Neural progenitor cell (in vitro differentiated cells): Measurements from ENCODE around the gene RPUSD1. TPM values are rescaled to one million over a fixed set of nuclear protein-coding genes. Genes with fewer than 3 reads are reported as not detected.
A peak's percentile ranks its signal among the peaks of the same experiment; 100 is the strongest.

ENCODE experiments used
- DNase-seq: peaks from one replicate; pipeline ENCODE4 v3.0.0-alpha.2; 2016; ENCODE audit warnings: low spot score
- H2AFZ ChIP-seq: fragments of 200-600 bp; sonication (generic); replicated peaks from 2 replicates; pipeline ENCODE4 v1.6.1; 2016; ENCODE audit warnings: antibody characterized with exemption
- H3F3A ChIP-seq: fragments of 200-600 bp; sonication (generic); 2 replicates; pipeline ENCODE4 v1.6.1; 2016; ENCODE audit warnings: antibody characterized with exemption, low read depth
- H3K27ac ChIP-seq: fragments of 200-600 bp; sonication (generic); 2 replicates; pipeline ENCODE4 v1.5.1; 2016; ENCODE audit warnings: mild to moderate bottlenecking
- H3K27me3 ChIP-seq: fragments of 200-600 bp; sonication (generic); 2 replicates; pipeline ENCODE4 v1.6.1; 2016; ENCODE audit warnings: mild to moderate bottlenecking, moderate library complexity
- H3K36me3 ChIP-seq: fragments of 200-600 bp; sonication (generic); 2 replicates; pipeline ENCODE4 v1.5.1; 2016
- H3K4me1 ChIP-seq: fragments of 200-600 bp; sonication (generic); 2 replicates; pipeline ENCODE4 v1.6.1; 2016; ENCODE audit warnings: mixed run types
- H3K4me2 ChIP-seq: fragments of 200-600 bp; sonication (generic); 2 replicates; pipeline ENCODE4 v1.6.1; 2016
- H3K4me3 ChIP-seq: fragments of 200-600 bp; sonication (generic); 2 replicates; pipeline ENCODE4 v1.5.1; 2016
- H3K79me2 ChIP-seq: fragments of 200-600 bp; sonication (generic); 2 replicates; pipeline ENCODE4 v1.6.1; 2016; ENCODE audit warnings: low read depth
- H3K9ac ChIP-seq: fragments of 200-600 bp; sonication (generic); 2 replicates; pipeline ENCODE4 v1.6.1; 2016
- H3K9me3 ChIP-seq: fragments of 200-600 bp; sonication (generic); 2 replicates; pipeline ENCODE4 v1.5.1; 2016; ENCODE audit warnings: low read depth
- H4K20me1 ChIP-seq: fragments of 200-600 bp; sonication (generic); 2 replicates; pipeline ENCODE4 v1.6.1; 2016; ENCODE audit warnings: low read depth
- H3K27ac Mint-ChIP-seq: 3 replicates; pipeline ENCODE4 v1.8.0; 2021; ENCODE audit warnings: mixed read lengths
- H3K27me3 Mint-ChIP-seq: 2 replicates; pipeline ENCODE4 v1.8.0; 2022; ENCODE audit warnings: low read depth, mild to moderate bottlenecking, inconsistent platforms, moderate library complexity, mixed read lengths; ENCODE audit not compliant: insufficient read depth
- H3K36me3 Mint-ChIP-seq: 3 replicates; pipeline ENCODE4 v1.8.0; 2021; ENCODE audit warnings: mixed read lengths
- H3K4me1 Mint-ChIP-seq: 3 replicates; pipeline ENCODE4 v1.8.0; 2021; ENCODE audit warnings: mixed read lengths
- H3K4me3 Mint-ChIP-seq: 3 replicates; pipeline ENCODE4 v1.8.0; 2021; ENCODE audit warnings: mild to moderate bottlenecking, moderate library complexity, mixed read lengths
- H3K9me3 Mint-ChIP-seq: 3 replicates; pipeline ENCODE4 v1.8.0; 2020; ENCODE audit warnings: mixed read lengths
- EZH2 ChIP-seq: fragments of 200-600 bp; sonication (generic); IDR thresholded peaks from 2 replicates; pipeline ENCODE4 v1.6.1; 2017; ENCODE audit warnings: antibody characterized with exemption, mild to moderate bottlenecking, moderate library complexity
- EZH2phosphoT487 ChIP-seq: fragments of 200-600 bp; sonication (generic); IDR thresholded peaks from 2 replicates; pipeline ENCODE4 v1.6.1; 2017; ENCODE audit warnings: antibody characterized with exemption
- total RNA-seq: library from RNA; depleted of rRNA; stranded (reverse); fragments of >200 nt; gene quantifications from 2 replicates; pipeline ENCODE4 v1.2.3, GENCODE V29; 2015; ENCODE audit warnings: low replicate concordance
- TF ChIP-seq, protein P1 (sequence below): fragments of 200-600 bp; sonication (generic); IDR thresholded peaks from 2 replicates; pipeline ENCODE4 v1.5.1; 2017; ENCODE audit warnings: antibody characterized with exemption, mild to moderate bottlenecking

Gene RPUSD1
- total RNA-seq, 1 donor from 2014 or later, result 5.6 TPM

GRCh38 chr16:833411-833810, 45.2 kb upstream of the RPUSD1 start:
- H3K36me3 ChIP-seq, result no peaks in the 10 kb centered on the region
- DNase-seq, result no peak
- Mint-ChIP-seq H3K4me3 (no peak overlapping the region), H3K27ac (no peak overlapping the region), H3K4me1 (no peaks in the 10 kb centered on the region), H3K36me3 (peaks cover 2% of the 10 kb centered on the region), H3K27me3 (peaks cover 2% of the 10 kb centered on the region), H3K9me3 (peaks cover 27% of the 10 kb centered on the region)
- no peak overlapping the region for H3K9ac ChIP-seq
- no peak overlapping the region for H3K4me3 ChIP-seq
- H3K79me2 ChIP-seq, result no peaks in the 10 kb centered on the region
- H2AFZ ChIP-seq, result no peak overlapping the region
- H4K20me1 ChIP-seq, result no peaks in the 10 kb centered on the region
- TF ChIP-seq, protein P1, sequence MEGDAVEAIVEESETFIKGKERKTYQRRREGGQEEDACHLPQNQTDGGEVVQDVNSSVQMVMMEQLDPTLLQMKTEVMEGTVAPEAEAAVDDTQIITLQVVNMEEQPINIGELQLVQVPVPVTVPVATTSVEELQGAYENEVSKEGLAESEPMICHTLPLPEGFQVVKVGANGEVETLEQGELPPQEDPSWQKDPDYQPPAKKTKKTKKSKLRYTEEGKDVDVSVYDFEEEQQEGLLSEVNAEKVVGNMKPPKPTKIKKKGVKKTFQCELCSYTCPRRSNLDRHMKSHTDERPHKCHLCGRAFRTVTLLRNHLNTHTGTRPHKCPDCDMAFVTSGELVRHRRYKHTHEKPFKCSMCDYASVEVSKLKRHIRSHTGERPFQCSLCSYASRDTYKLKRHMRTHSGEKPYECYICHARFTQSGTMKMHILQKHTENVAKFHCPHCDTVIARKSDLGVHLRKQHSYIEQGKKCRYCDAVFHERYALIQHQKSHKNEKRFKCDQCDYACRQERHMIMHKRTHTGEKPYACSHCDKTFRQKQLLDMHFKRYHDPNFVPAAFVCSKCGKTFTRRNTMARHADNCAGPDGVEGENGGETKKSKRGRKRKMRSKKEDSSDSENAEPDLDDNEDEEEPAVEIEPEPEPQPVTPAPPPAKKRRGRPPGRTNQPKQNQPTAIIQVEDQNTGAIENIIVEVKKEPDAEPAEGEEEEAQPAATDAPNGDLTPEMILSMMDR, result no peak
- no peak for TF ChIP-seq EZH2
- no peak for TF ChIP-seq EZH2phosphoT487
- no peak overlapping the region for H3K27ac ChIP-seq
- no peaks in the 10 kb centered on the region for H3F3A ChIP-seq
- no peaks in the 10 kb centered on the region for H3K27me3 ChIP-seq
- H3K4me2 ChIP-seq, result no peak overlapping the region
- H3K9me3 ChIP-seq, result no peaks in the 10 kb centered on the region
- no peaks in the 10 kb centered on the region for H3K4me1 ChIP-seq

DNA sequence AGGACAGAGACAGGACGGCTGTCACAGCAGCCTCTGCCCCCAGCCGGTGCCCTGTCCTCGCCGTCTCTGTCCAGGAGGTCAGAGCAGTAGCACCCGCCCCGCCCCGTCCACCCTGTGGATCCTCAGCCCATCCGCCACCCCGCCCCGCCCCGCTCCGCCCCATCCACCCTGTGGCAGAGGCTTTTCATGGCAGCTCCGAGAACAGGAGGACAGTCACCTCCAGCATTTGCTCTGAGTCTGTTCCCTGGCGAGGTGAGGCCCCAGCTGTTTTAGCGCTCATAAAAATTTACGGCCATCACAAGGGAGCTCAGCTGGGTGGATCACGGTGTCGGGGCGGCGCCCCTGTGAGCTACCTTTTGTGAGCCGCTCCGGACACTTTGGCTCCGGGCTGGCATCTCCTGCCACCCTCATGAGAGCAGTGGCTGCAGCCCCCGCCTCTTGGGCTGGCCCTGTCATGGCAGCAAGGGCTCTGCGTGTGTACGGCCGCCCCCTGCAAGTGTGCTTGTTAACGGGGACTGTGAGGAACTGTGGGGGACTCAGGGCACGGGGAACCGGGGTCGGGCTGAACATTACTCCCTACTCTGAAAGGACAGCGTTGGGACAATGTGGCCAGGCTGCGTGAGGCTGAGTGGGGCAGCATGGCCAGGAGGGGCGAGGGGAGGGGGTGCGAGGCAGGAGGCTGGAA, 44.6 kb upstream of the RPUSD1 start:
- no peaks in the 10 kb centered on the region for H3K4me1 ChIP-seq

DNA sequence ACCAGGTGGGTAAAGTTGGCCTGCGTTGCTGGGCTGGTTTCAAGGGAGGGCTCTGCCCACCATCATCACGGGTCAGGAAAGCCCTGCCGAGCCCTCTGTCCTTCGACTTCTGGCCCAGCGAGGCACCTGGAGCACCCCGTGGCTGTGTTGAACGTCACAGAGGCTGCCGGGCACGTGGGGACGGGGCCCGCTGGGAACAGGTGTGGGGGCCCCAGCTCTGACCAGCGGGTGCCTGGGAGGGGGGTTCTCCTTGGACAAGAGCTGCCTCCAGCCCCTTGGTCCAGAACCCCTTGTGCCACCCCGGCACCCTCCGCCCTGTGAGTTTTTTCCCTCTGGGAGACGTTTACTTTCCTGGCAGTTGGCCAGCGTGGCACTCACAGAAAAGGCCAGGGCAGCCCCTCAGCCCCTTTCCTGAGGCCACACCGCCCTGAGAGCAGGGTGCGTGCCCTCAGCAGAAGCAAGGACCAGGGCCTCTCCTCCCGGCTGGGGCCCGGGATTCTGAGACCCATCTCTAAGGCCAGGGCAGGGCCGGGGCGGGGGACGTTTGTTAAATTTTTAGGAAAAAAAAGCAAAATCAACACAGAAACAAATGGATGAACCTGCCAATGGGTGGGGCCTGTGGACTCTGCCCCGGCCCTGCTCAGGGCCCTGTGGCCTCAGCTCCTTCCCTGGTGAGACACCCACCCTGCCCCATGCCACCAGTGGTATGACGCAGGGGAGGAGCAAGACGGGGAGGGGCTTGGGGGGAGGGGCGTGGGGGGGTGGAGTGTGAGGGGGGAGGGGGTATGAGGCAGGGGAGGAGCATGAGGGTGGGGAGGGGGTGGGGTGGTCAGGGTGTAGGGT, 43.6 kb upstream of the RPUSD1 start:
- Mint-ChIP-seq H3K36me3 (peaks cover 2% of the 10 kb centered on the region), H3K27ac (no peak overlapping the region), H3K27me3 (peaks cover 2% of the 10 kb centered on the region), H3K9me3 (peaks cover 21% of the 10 kb centered on the region), H3K4me1 (no peaks in the 10 kb centered on the region), H3K4me3 (no peak overlapping the region)
- no peak for DNase-seq
- no peaks in the 10 kb centered on the region for H3K79me2 ChIP-seq
- no peaks in the 10 kb centered on the region for H3K36me3 ChIP-seq
- no peaks in the 10 kb centered on the region for H3K4me1 ChIP-seq
- H3K4me2 ChIP-seq, result no peak overlapping the region
- H2AFZ ChIP-seq, result no peak overlapping the region
- no peaks in the 10 kb centered on the region for H3F3A ChIP-seq
- no peak overlapping the region for H3K9ac ChIP-seq
- no peak overlapping the region for H3K27ac ChIP-seq
- no peaks in the 10 kb centered on the region for H4K20me1 ChIP-seq
- no peak overlapping the region for H3K4me3 ChIP-seq
- H3K9me3 ChIP-seq, result no peaks in the 10 kb centered on the region
- no peaks in the 10 kb centered on the region for H3K27me3 ChIP-seq
- TF ChIP-seq EZH2, result no peak
- TF ChIP-seq, protein P1, result no peak
- no peak for TF ChIP-seq EZH2phosphoT487

More for the DNA sequence above, 44.6 kb upstream of the RPUSD1 start:
- H3K79me2 ChIP-seq, result no peaks in the 10 kb centered on the region
- peaks cover 2% of the 10 kb centered on the region for H3K36me3 Mint-ChIP-seq
- DNase-seq, result no peak
- no peaks in the 10 kb centered on the region for H3K27me3 ChIP-seq
- no peaks in the 10 kb centered on the region for H3K4me1 Mint-ChIP-seq
- no peak overlapping the region for H3K4me2 ChIP-seq
- H3K9me3 ChIP-seq, result no peaks in the 10 kb centered on the region
- H3K4me3 Mint-ChIP-seq, result no peak overlapping the region
- no peak overlapping the region for H3K27ac ChIP-seq
- H3K36me3 ChIP-seq, result no peaks in the 10 kb centered on the region
- peaks cover 2% of the 10 kb centered on the region for H3K27me3 Mint-ChIP-seq
- TF ChIP-seq EZH2phosphoT487, result no peak
- TF ChIP-seq, protein P1, result no peak
- no peak for TF ChIP-seq EZH2
- peak overlapping the region; percentile 69 for H3K27ac Mint-ChIP-seq
- no peaks in the 10 kb centered on the region for H3F3A ChIP-seq
- H2AFZ ChIP-seq, result no peak overlapping the region
- H3K4me3 ChIP-seq, result no peak overlapping the region
- H4K20me1 ChIP-seq, result no peaks in the 10 kb centered on the region
- no peak overlapping the region for H3K9ac ChIP-seq
- H3K9me3 Mint-ChIP-seq, result peaks cover 25% of the 10 kb centered on the region
